ENCODE data around the gene CFHR3. TPM values are rescaled to one million over a fixed set of nuclear protein-coding genes. Genes with fewer than 3 reads are reported as not detected.
"Not testable (repeated sequence)": the region's sequence is repeated elsewhere in the genome, so short reads cannot be mapped to it uniquely, and the experiment has no call there.

The CFHR3 gene
- total and polyA plus RNA-seq, 2 experiments from 2014 or later: not detected

DNA sequence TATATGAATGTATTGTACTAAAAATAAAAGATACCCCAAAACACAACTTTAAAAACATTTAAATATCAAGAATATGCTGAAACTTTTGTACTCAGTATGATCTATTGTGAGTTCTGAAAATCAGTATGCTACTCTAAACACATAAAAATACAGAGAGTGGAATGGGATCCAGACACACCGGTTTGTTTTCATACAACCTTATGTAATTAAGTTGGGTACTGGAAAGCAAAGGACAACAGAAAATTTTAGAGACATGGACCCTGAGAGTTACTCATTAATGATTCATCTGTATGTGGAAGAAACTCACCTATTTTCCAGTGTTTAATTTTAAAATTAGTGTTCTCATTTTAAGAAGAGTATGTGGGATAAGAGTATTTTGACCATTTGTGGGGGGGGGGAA lies 927 bp upstream of the CFHR3 start:
- WGBS, 2 experiments (ENCODE audit: low coverage in 1 of 2, low lambda C conversion rate in 2 of 2, missing lambda C conversion rate in 2 of 2): 29 to 36% methylated on average over 1 of the region's 1 CpG
- H3K4me1 ChIP-seq (ENCODE audit: insufficient read depth): no peaks in the 10 kb centered on the region
- DNase-seq: no peak
- no peaks in the 10 kb centered on the region for H3F3A ChIP-seq (ENCODE audit: insufficient read depth)
- no peaks in the 10 kb centered on the region for H3K9me2 ChIP-seq (ENCODE audit: insufficient read depth)
- H3K9me3 ChIP-seq (ENCODE audit: low read depth): no peaks in the 10 kb centered on the region
- no peak overlapping the region for H3K27ac ChIP-seq
- H3K79me2 ChIP-seq (ENCODE audit: insufficient read depth): no peaks in the 10 kb centered on the region
- no peak overlapping the region for H2AFZ ChIP-seq
- H3K4me3 ChIP-seq: no peak overlapping the region
- no peaks in the 10 kb centered on the region for H4K20me1 ChIP-seq (ENCODE audit: insufficient read depth)
- H3K27me3 ChIP-seq (replicated peaks; ENCODE audit: insufficient read depth): no peaks in the 10 kb centered on the region
- H3K4me2 ChIP-seq (ENCODE audit: unreplicated experiment): no peak overlapping the region
- H3K9ac ChIP-seq: no peak overlapping the region
- TF ChIP-seq EZH2 (IDR thresholded peaks at IDR 0.05; ENCODE audit: insufficient read depth, poor library complexity, severe bottlenecking): no peak
- no peak for TF ChIP-seq EZH2phosphoT487 (IDR thresholded peaks at IDR 0.05; ENCODE audit: insufficient read depth, low read depth)
- in situ Hi-C loops (cut with MboI): no loop called here
- H3K36me3 ChIP-seq (ENCODE audit: low read depth): no peaks in the 10 kb centered on the region

DNA sequence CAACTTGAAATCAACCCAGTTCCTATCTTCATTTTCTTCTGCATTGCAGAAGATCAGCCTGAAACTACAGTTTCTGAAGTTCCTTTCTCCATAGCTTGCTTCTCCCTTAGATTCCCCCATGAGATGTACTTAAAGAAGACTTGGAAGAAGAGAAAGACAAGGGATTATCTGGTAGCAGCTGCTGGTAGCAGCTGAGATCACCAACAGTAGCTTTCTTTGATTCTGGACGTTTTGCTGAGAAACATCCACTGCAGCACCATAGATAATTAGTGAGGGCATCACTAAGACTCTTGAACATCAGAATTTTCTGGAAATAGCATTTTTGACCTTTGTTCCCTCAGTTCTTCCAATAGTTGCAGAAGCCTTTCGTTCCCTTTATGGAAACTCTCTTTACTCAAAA lies 465 bp upstream of the CFHR3 start:
- WGBS, 2 experiments (ENCODE audit: low coverage in 1 of 2, low lambda C conversion rate in 2 of 2, missing lambda C conversion rate in 2 of 2): 4 to 6% methylated on average over 2 of the region's 2 CpGs
- H4K20me1 ChIP-seq (ENCODE audit: insufficient read depth): no peaks in the 10 kb centered on the region
- in situ Hi-C loops (cut with MboI): no loop called here

GRCh38 chr1:196777603-196778002 lies 3.0 kb downstream of the CFHR3 start:
- no peak for TF ChIP-seq EZH2 (IDR thresholded peaks at IDR 0.05; ENCODE audit: insufficient read depth, poor library complexity, severe bottlenecking)
- TF ChIP-seq EZH2phosphoT487 (IDR thresholded peaks at IDR 0.05; ENCODE audit: insufficient read depth, low read depth): no peak
- in situ Hi-C loops (cut with MboI): no loop called here
- Histone ChIP-seq H3K27me3 (replicated peaks; ENCODE audit: insufficient read depth) (no peaks in the 10 kb centered on the region), H4K20me1 (ENCODE audit: insufficient read depth) (no peaks in the 10 kb centered on the region), H3K9me2 (ENCODE audit: insufficient read depth) (no peaks in the 10 kb centered on the region), H3K4me1 (ENCODE audit: insufficient read depth) (no peaks in the 10 kb centered on the region), H3K27ac (no peak overlapping the region), H3K9me3 (ENCODE audit: low read depth) (no peaks in the 10 kb centered on the region), H2AFZ (no peak overlapping the region), H3K36me3 (ENCODE audit: low read depth) (no peaks in the 10 kb centered on the region), H3K4me3 (no peak overlapping the region), H3K9ac (no peak overlapping the region), H3K79me2 (ENCODE audit: insufficient read depth) (no peaks in the 10 kb centered on the region), H3F3A (ENCODE audit: insufficient read depth) (no peaks in the 10 kb centered on the region), H3K4me2 (ENCODE audit: unreplicated experiment) (no peak overlapping the region)
- no peak for DNase-seq
- 70 to 71% methylated on average over 13 of the region's 13 CpGs for WGBS, 2 experiments (ENCODE audit: low coverage in 1 of 2, low lambda C conversion rate in 2 of 2, missing lambda C conversion rate in 2 of 2)

More for the DNA sequence above, 465 bp upstream of the CFHR3 start:
- no peak for DNase-seq
- Histone ChIP-seq H3K9ac (no peak overlapping the region), H3K9me2 (ENCODE audit: insufficient read depth) (no peaks in the 10 kb centered on the region), H3K79me2 (ENCODE audit: insufficient read depth) (no peaks in the 10 kb centered on the region), H3F3A (ENCODE audit: insufficient read depth) (no peaks in the 10 kb centered on the region), H3K4me3 (no peak overlapping the region), H3K36me3 (ENCODE audit: low read depth) (no peaks in the 10 kb centered on the region), H3K9me3 (ENCODE audit: low read depth) (no peaks in the 10 kb centered on the region), H2AFZ (no peak overlapping the region), H3K27ac (no peak overlapping the region), H3K4me2 (ENCODE audit: unreplicated experiment) (no peak overlapping the region), H3K27me3 (replicated peaks; ENCODE audit: insufficient read depth) (no peaks in the 10 kb centered on the region), H3K4me1 (ENCODE audit: insufficient read depth) (no peaks in the 10 kb centered on the region)
- TF ChIP-seq EZH2phosphoT487 (IDR thresholded peaks at IDR 0.05; ENCODE audit: insufficient read depth, low read depth) (no peak), EZH2 (IDR thresholded peaks at IDR 0.05; ENCODE audit: insufficient read depth, poor library complexity, severe bottlenecking) (no peak)

DNA sequence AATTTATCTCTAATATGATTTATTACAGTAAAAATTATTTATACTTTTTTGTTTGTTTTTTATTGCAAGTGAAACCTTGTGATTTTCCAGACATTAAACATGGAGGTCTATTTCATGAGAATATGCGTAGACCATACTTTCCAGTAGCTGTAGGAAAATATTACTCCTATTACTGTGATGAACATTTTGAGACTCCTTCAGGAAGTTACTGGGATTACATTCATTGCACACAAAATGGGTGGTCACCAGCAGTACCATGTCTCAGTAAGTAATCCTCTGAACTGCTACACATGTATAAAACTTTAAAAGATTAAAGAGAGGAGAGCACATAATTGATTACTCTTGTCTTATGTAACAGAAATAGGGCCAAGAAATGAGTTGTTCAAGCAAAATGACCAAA lies 4.5 kb downstream of the CFHR3 start:
- H3F3A ChIP-seq (ENCODE audit: insufficient read depth): no peaks in the 10 kb centered on the region
- DNase-seq: peak; percentile 3
- in situ Hi-C loops (cut with MboI): no loop called here
- no peak overlapping the region for H2AFZ ChIP-seq
- H3K27me3 ChIP-seq (replicated peaks; ENCODE audit: insufficient read depth): no peaks in the 10 kb centered on the region
- H3K36me3 ChIP-seq (ENCODE audit: low read depth): no peaks in the 10 kb centered on the region
- H3K79me2 ChIP-seq (ENCODE audit: insufficient read depth): no peaks in the 10 kb centered on the region
- no peaks in the 10 kb centered on the region for H3K9me2 ChIP-seq (ENCODE audit: insufficient read depth)
- no peaks in the 10 kb centered on the region for H4K20me1 ChIP-seq (ENCODE audit: insufficient read depth)
- no peak overlapping the region for H3K27ac ChIP-seq
- H3K4me3 ChIP-seq: no peak overlapping the region
- H3K4me2 ChIP-seq (ENCODE audit: unreplicated experiment): no peak overlapping the region
- TF ChIP-seq EZH2 (IDR thresholded peaks at IDR 0.05; ENCODE audit: insufficient read depth, poor library complexity, severe bottlenecking): no peak
- H3K9me3 ChIP-seq (ENCODE audit: low read depth): no peaks in the 10 kb centered on the region
- H3K9ac ChIP-seq: no peak overlapping the region
- H3K4me1 ChIP-seq (ENCODE audit: insufficient read depth): no peaks in the 10 kb centered on the region
- WGBS, 2 experiments (ENCODE audit: low coverage in 1 of 2, low lambda C conversion rate in 2 of 2, missing lambda C conversion rate in 2 of 2): 74% methylated on average over 1 of the region's 1 CpG

DNA sequence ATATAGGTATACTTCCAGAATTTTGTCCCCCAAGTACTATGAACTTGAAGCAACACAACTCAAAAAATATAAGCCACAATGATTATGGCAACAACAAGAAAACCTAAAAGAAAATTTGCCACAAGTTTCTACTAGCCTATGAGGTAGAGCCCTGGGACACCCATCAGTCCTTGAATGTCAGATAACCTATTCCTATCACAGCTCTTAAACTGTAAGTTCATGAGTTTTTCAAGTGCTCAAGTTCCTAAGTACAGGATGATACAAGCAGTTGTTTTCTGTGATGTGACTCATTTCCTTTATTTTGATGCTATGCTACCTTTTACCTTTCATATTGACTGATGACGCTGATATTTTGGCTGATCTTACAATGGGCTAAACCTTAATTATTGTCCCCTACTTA lies 16.6 kb downstream of the CFHR3 start:
- H3K27ac ChIP-seq; H3K36me3 ChIP-seq (ENCODE audit: low read depth); H3K27me3 ChIP-seq (replicated peaks; ENCODE audit: insufficient read depth); H3K4me2 ChIP-seq (ENCODE audit: unreplicated experiment); in situ Hi-C loops (cut with MboI); H3K4me1 ChIP-seq (ENCODE audit: insufficient read depth); H3K9me2 ChIP-seq (ENCODE audit: insufficient read depth); H2AFZ ChIP-seq; H3K79me2 ChIP-seq (ENCODE audit: insufficient read depth); H3K4me3 ChIP-seq; H3F3A ChIP-seq (ENCODE audit: insufficient read depth); DNase-seq; H4K20me1 ChIP-seq (ENCODE audit: insufficient read depth); H3K9me3 ChIP-seq (ENCODE audit: low read depth); H3K9ac ChIP-seq: not testable (repeated sequence)
- WGBS, 2 experiments (ENCODE audit: low coverage in 1 of 2, low lambda C conversion rate in 2 of 2, missing lambda C conversion rate in 2 of 2): 44 to 55% methylated on average over 1 of the region's 1 CpG

GRCh38 chr1:196794103-196794502 lies 19.5 kb downstream of the CFHR3 start:
- H3K27me3 ChIP-seq (replicated peaks; ENCODE audit: insufficient read depth); H3K4me3 ChIP-seq; H3K36me3 ChIP-seq (ENCODE audit: low read depth); H4K20me1 ChIP-seq (ENCODE audit: insufficient read depth); in situ Hi-C loops (cut with MboI); H3K79me2 ChIP-seq (ENCODE audit: insufficient read depth); H3K9me2 ChIP-seq (ENCODE audit: insufficient read depth); H3F3A ChIP-seq (ENCODE audit: insufficient read depth); H3K9ac ChIP-seq; DNase-seq; H3K27ac ChIP-seq; H3K4me2 ChIP-seq (ENCODE audit: unreplicated experiment); H3K4me1 ChIP-seq (ENCODE audit: insufficient read depth); H2AFZ ChIP-seq; H3K9me3 ChIP-seq (ENCODE audit: low read depth): not testable (repeated sequence)
- 18% methylated on average over 4 of the region's 4 CpGs for WGBS, 2 experiments (ENCODE audit: low coverage in 1 of 2, low lambda C conversion rate in 2 of 2, missing lambda C conversion rate in 2 of 2)

All from GM23248 (cell line).